Lower leg skin (tissue), 4 donors: ENCODE data around the gene CRIP3. TPM values are rescaled to one million over a fixed set of nuclear protein-coding genes. Genes with fewer than 3 reads are reported as not detected.

Source experiments
- DNase-seq, 2 donors: peaks; one replicate each; pipeline ENCODE4 v3.0.0-alpha.2; 2019; ENCODE audit warnings: low spot score in 2 of 2
- H3K4me3 ChIP-seq: fragments of 200-600 bp; sonication (generic); 2 replicates; pipeline ENCODE4 v1.5.1; 2017; ENCODE audit warnings: mild to moderate bottlenecking, low read depth; ENCODE audit not compliant: poor library complexity, severe bottlenecking
- POLR2A ChIP-seq, 2 donors: fragments of 450-650 bp; IDR thresholded peaks; one replicate each; pipeline ENCODE4 v1.6.1; 2016 to 2017; ENCODE audit warnings: antibody characterized with exemption in 2 of 2, mild to moderate bottlenecking in 1 of 2, moderate library complexity in 1 of 2
- WGBS, 2 donors: methylation state at CpG; one replicate each; pipeline ENCODE4 v1.1.5; 2018; 5-methylcytosine and 5-hydroxymethylcytosine counted together
- intact Hi-C: fragments of 100-400 bp; cut with DNase I; formaldehyde crosslinking; loops from one replicate; pipeline ENCODE4 v1.15.0; 2023; ENCODE audit warnings: low total_unique reads
- total RNA-seq, 4 donors: library from RNA; depleted of rRNA; stranded (reverse); fragments of >200 nt; gene quantifications; one replicate each; pipeline ENCODE4 v1.1.0, GENCODE V29; 2016
- TF ChIP-seq, protein P1 (sequence below), 3 donors: fragments of 450-650 bp; IDR thresholded peaks; one replicate each; pipeline ENCODE4 v1.5.1; 2016; ENCODE audit warnings: antibody characterized with exemption in 3 of 3, mild to moderate bottlenecking in 3 of 3, moderate library complexity in 2 of 3

CRIP3 gene
- total RNA-seq, 4 donors from 2014 or later: 0.30 to 4.5 TPM; not detected in 2

- 84 to 87% methylated on average over 5 of the region's 5 CpGs for WGBS, 2 donors
- TF ChIP-seq, protein P1, sequence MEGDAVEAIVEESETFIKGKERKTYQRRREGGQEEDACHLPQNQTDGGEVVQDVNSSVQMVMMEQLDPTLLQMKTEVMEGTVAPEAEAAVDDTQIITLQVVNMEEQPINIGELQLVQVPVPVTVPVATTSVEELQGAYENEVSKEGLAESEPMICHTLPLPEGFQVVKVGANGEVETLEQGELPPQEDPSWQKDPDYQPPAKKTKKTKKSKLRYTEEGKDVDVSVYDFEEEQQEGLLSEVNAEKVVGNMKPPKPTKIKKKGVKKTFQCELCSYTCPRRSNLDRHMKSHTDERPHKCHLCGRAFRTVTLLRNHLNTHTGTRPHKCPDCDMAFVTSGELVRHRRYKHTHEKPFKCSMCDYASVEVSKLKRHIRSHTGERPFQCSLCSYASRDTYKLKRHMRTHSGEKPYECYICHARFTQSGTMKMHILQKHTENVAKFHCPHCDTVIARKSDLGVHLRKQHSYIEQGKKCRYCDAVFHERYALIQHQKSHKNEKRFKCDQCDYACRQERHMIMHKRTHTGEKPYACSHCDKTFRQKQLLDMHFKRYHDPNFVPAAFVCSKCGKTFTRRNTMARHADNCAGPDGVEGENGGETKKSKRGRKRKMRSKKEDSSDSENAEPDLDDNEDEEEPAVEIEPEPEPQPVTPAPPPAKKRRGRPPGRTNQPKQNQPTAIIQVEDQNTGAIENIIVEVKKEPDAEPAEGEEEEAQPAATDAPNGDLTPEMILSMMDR (IDR thresholded peaks at IDR 0.05): no peak
- TF ChIP-seq POLR2A (IDR thresholded peaks at IDR 0.05): no peak
- no peak for DNase-seq
- no peak overlapping the region for H3K4me3 ChIP-seq
- intact Hi-C loops: loop anchor here (5.0 to 10.0 kb wide), 2 partner anchors 130 to 243 kb away; no protein-coding TSS in a partner anchor
These were observed 44.0 kb downstream of the CRIP3 start for GRCh38 chr6:43264599-43265145.

DNA sequence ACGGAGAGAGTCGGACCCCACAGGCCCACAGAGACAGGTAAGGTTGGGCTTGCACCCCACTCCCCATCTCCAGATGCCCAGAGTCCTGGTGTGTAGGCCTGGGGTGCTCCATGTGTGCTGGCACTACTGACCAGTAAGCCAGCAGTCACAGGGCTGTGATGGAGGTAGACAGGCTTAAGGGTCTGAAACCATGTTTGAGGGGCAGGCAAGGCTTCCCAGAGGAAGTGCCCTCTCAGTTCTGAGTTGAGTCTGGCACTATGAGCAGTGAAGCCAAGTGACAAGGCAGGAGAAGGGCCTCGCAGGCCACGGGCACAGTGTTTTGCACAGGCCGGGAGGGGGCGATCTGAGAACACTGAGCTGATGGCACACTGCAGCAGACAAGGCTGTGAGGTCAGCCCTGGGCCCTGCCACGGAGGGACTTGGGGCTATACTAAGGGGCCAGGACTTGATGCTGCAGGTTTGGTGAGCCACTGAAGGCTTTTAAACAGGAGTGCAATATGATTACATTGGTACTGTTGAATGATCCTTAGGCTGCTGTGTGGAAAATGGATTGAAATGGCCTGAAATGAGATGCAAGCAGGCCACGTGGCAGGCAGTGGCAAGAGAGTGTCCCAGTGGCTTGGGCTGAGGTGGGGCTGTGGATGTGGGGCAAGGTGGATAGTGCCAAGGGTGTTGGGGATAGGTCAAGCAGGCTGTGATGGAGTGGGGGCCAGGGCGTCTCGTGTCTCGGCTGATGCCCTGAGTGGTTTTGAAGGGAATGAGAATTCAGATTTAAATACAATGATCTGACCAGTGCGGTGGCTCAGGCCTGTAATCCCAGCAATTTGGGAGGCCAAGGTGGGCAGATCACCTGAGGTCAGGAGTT lies 45.1 kb downstream of the CRIP3 start:
- intact Hi-C loops: loop anchor here (5.0 to 10.0 kb wide), 2 partner anchors 131 to 244 kb away; no protein-coding TSS in a partner anchor
- 49 to 54% methylated on average over 12 of the region's 12 CpGs for WGBS, 2 donors

DNA sequence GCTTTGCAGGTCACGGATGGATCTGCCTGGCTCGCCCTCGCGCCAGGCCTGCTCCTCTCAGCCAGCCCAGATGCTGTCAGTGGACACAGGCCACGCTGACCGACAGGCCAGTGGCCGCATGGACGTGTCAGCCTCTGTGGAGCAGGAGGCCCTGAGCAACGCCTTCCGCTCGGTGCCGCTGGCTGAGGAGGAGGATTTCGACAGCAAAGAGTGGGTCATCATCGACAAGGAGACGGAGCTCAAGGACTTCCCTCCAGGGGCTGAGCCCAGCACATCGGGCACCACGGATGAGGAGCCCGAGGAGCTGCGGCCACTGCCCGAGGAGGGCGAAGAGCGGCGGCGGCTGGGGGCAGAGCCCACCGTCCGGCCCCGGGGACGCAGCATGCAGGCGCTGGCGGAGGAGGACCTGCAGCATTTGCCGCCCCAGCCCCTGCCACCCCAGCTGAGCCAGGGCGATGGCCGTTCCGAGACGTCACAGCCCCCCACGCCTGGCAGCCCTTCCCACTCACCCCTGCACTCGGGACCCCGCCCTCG lies 45.8 kb downstream of the CRIP3 start:
- H3K4me3 ChIP-seq: no peak overlapping the region
- TF ChIP-seq POLR2A (IDR thresholded peaks at IDR 0.05): no peak
- TF ChIP-seq, protein P1 (IDR thresholded peaks at IDR 0.05): no peak
- intact Hi-C loops: loop anchor here (5.0 to 10.0 kb wide), 2 partner anchors 132 to 244 kb away; no protein-coding TSS in a partner anchor
- 85 to 86% methylated on average over 30 to 33 of the region's 39 CpGs for WGBS, 2 donors
- no peak for DNase-seq

More for the DNA sequence above, 45.1 kb downstream of the CRIP3 start:
- TF ChIP-seq POLR2A (IDR thresholded peaks at IDR 0.05): no peak
- TF ChIP-seq, protein P1 (IDR thresholded peaks at IDR 0.05): no peak
- peak; percentile 48 to 92 for DNase-seq
- H3K4me3 ChIP-seq: no peak overlapping the region

DNA sequence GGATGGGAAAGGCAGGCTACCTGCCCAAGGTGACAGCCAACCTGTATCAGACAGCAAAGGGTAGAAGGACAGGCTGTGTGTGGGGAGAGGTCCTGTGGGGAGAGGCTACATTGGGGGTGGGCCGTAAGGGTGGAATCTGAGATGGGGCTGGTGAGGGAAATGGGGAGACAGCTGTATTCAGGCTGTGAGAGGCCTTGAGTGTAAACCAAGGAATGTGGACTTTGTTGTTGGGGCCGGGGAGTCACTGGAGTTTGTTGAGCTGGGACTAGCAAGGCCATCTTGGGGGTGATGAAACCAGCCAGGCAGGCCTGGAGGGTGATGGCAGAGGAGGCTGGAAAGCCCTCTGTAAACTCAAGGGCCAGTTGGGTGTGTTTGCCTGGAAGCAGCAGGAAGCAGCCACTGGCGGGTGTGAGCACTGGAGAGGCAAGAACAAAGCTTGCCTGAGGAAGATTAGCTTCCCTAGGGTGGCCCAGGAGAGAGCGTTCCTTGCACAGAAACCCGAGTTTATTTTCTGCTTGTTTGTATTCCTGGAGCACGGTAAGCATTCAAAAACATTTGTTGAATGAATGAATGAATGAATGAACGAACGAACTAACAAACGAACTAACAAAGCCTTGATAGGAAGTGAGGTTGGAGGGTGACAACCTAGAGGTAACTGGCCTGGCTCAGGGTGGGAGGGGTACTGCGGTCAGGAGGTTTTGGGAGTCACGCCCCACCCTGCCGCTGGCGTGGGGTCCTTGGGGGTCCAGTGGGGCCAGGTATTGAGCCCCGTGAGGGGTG lies 46.4 kb downstream of the CRIP3 start:
- DNase-seq: no peak
- intact Hi-C loops: loop anchor here (5.0 to 10.0 kb wide), 2 partner anchors 133 to 245 kb away; no protein-coding TSS in a partner anchor
- WGBS, 2 donors: 81 to 84% methylated on average over 14 of the region's 14 CpGs
- TF ChIP-seq POLR2A (IDR thresholded peaks at IDR 0.05): no peak
- TF ChIP-seq, protein P1 (IDR thresholded peaks at IDR 0.05): no peak
- no peak overlapping the region for H3K4me3 ChIP-seq

DNA sequence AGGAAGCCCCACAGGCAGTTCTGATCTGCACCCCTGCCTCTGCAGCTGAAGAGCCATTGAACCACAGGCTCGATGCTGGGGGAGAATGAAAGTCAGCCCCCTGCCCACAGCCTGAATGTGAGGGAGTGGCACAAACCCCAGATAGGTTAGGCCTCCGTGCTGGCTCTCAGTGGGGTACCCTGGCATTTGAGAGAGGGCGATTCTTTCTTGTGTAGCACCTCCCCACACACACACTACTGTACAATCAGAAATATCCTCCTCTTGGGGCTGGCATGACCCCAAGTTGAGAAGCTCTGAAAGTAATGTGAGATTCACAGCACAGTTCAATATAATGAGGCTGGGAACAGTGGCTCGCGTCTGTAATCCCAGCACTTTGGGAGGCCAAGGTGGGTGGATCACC lies 47.4 kb downstream of the CRIP3 start:
- H3K4me3 ChIP-seq: no peak overlapping the region
- 91% methylated on average over 5 of the region's 5 CpGs for WGBS, 2 donors
- DNase-seq: no peak
- TF ChIP-seq, protein P1 (IDR thresholded peaks at IDR 0.05): no peak
- TF ChIP-seq POLR2A (IDR thresholded peaks at IDR 0.05): no peak
- intact Hi-C loops: loop anchor here (5.0 to 10.0 kb wide), 2 partner anchors 134 to 246 kb away; no protein-coding TSS in a partner anchor
